Measurements from ENCODE around the gene STT3B.

STT3B gene

GRCh38 chr3:31639828-31640227 is 107.1 kb downstream of the STT3B start:
- DNase-seq (ENCODE audit: low read depth, low spot score), result no peak

- no peak for DNase-seq (ENCODE audit: low read depth, low spot score)
Observed at GRCh38 chr3:31645256-31645655, 112.5 kb downstream of the STT3B start.

- no peak for DNase-seq (ENCODE audit: low read depth, low spot score)
Observed at GRCh38 chr3:31648286-31648968, 115.7 kb downstream of the STT3B start.

- no peak for DNase-seq (ENCODE audit: low read depth, low spot score)
Observed at GRCh38 chr3:31652296-31652695, 119.6 kb downstream of the STT3B start.

- no peak for DNase-seq (ENCODE audit: low read depth, low spot score)
Observed at GRCh38 chr3:31653464-31653863, 120.7 kb downstream of the STT3B start.

GRCh38 chr3:31654998-31655397 is 122.3 kb downstream of the STT3B start:
- no peak for DNase-seq (ENCODE audit: low read depth, low spot score)

- no peak for DNase-seq (ENCODE audit: low read depth, low spot score)
Observed at GRCh38 chr3:31659246-31659645, 126.5 kb downstream of the STT3B start.

- DNase-seq (ENCODE audit: low read depth, low spot score), result no peak
Observed at GRCh38 chr3:31661286-31661685, 128.6 kb downstream of the STT3B start.

- DNase-seq (ENCODE audit: low read depth, low spot score), result no peak
Observed at GRCh38 chr3:31661993-31662670, 129.4 kb downstream of the STT3B start.

- no peak for DNase-seq (ENCODE audit: low read depth, low spot score)
Observed at GRCh38 chr3:31664031-31664430, 131.3 kb downstream of the STT3B start.

- DNase-seq (ENCODE audit: low read depth, low spot score), result no peak
Observed at GRCh38 chr3:31667582-31667981, 134.9 kb downstream of the STT3B start.

GRCh38 chr3:31668242-31668641 is 135.5 kb downstream of the STT3B start:
- DNase-seq (ENCODE audit: low read depth, low spot score), result no peak

- DNase-seq (ENCODE audit: low read depth, low spot score), result no peak
Observed at GRCh38 chr3:31670136-31670535, 137.4 kb downstream of the STT3B start.

GRCh38 chr3:31670722-31671121 is 138.0 kb downstream of the STT3B start:
- DNase-seq (ENCODE audit: low read depth, low spot score), result no peak

- DNase-seq (ENCODE audit: low read depth, low spot score), result no peak
Observed at GRCh38 chr3:31671451-31671850, 138.7 kb downstream of the STT3B start.

GRCh38 chr3:31671976-31672375 is 139.3 kb downstream of the STT3B start:
- no peak for DNase-seq (ENCODE audit: low read depth, low spot score)

GRCh38 chr3:31673950-31674349 is 141.2 kb downstream of the STT3B start:
- no peak for DNase-seq (ENCODE audit: low read depth, low spot score)

GRCh38 chr3:31676556-31676955 is 143.8 kb downstream of the STT3B start:
- DNase-seq (ENCODE audit: low read depth, low spot score), result no peak

- no peak for DNase-seq (ENCODE audit: low read depth, low spot score)
Observed at GRCh38 chr3:31680072-31680870, 147.5 kb downstream of the STT3B start.
